Caco-2 (cell line): ENCODE measurements around the gene AGPAT2. TPM values are rescaled to one million over a fixed set of nuclear protein-coding genes. Genes with fewer than 3 reads are reported as not detected.
A peak's percentile ranks its signal among the peaks of the same experiment; 100 is the strongest.

Experiments used
- Bru-seq: library from RNA; stranded (reverse); fragments of 400-500 nt; gene quantifications from one replicate; lab custom pipeline; 2021; lab: Mats Ljungman, UMichigan
- BruChase-seq, 2 experiments: library from RNA; stranded (reverse); fragments of 400-500 nt; gene quantifications; one replicate each; lab custom pipeline; 2021; lab: Mats Ljungman, UMichigan
- BruUV-seq: library from RNA; stranded (reverse); fragments of 400-500 nt; replicated peaks from 2 replicates; lab custom pipeline; 2021; lab: Mats Ljungman, UMichigan
- CTCF ChIA-PET: fragments of 300-600 bp; sonication (Branson Sonifier 250); formaldehyde crosslinking; loops from one replicate; lab custom pipeline; 2022; ENCODE audit warnings: antibody characterized with exemption; lab: Charles Lee
- POLR2A ChIA-PET: fragments of 300-600 bp; sonication (Branson Sonifier 250); formaldehyde crosslinking; loops from one replicate; lab custom pipeline; 2022; ENCODE audit warnings: antibody characterized with exemption; lab: Charles Lee
- DNase-seq, 2 experiments: peaks; one replicate each; pipeline versions ENCODE4 v3.0.0 to v3.0.0-alpha.2; 2020 to 2022
- H3K27me3 ChIP-seq: replicated peaks from 2 replicates; pipeline ENCODE4 v1.6.0; 2011; ENCODE audit warnings: low read length; ENCODE audit not compliant: control insufficient read depth, insufficient read depth
- H3K36me3 ChIP-seq: 2 replicates; pipeline ENCODE4 v1.5.1; 2011; ENCODE audit warnings: low read length; ENCODE audit not compliant: control insufficient read depth, insufficient read depth
- H3K4me1 ChIP-seq: fragments of 250-450 bp; sonication (Bioruptor Pico); 2 replicates; pipeline ENCODE4 v1.5.1; 2020; ENCODE audit warnings: mild to moderate bottlenecking
- H3K4me3 ChIP-seq: 2 replicates; pipeline ENCODE4 v1.5.1; 2011; ENCODE audit warnings: low read depth, mild to moderate bottlenecking, control low read depth, low read length
- H3K9me3 ChIP-seq: fragments of 250-450 bp; sonication (Bioruptor Pico); 2 replicates; pipeline ENCODE4 v1.5.1; 2020; ENCODE audit warnings: mild to moderate bottlenecking, moderate library complexity
- H3K27ac Mint-ChIP-seq: one replicate; pipeline ENCODE4 v1.8.0; 2022; ENCODE audit warnings: mixed read lengths; ENCODE audit not compliant: unreplicated experiment
- H3K27me3 Mint-ChIP-seq: one replicate; pipeline ENCODE4 v1.8.0; 2022; ENCODE audit warnings: mixed read lengths; ENCODE audit not compliant: insufficient read depth, unreplicated experiment
- H3K36me3 Mint-ChIP-seq: one replicate; pipeline ENCODE4 v1.8.0; 2022; ENCODE audit warnings: mild to moderate bottlenecking, mixed read lengths; ENCODE audit not compliant: insufficient read depth, unreplicated experiment
- H3K4me1 Mint-ChIP-seq: one replicate; pipeline ENCODE4 v1.8.0; 2022; ENCODE audit warnings: low read depth, mixed read lengths; ENCODE audit not compliant: unreplicated experiment
- H3K4me3 Mint-ChIP-seq: one replicate; pipeline ENCODE4 v1.8.0; 2022; ENCODE audit warnings: mild to moderate bottlenecking, moderate library complexity, mixed read lengths; ENCODE audit not compliant: unreplicated experiment
- H3K9me3 Mint-ChIP-seq: one replicate; pipeline ENCODE4 v1.8.0; 2022; ENCODE audit warnings: mixed read lengths; ENCODE audit not compliant: unreplicated experiment
- CTCF ChIP-seq, 2 experiments: fragments of 200-600 bp in 1 of 2; IDR thresholded peaks; 1 replicate in 1 of 2; 2 replicates in 1 of 2; pipeline versions ENCODE4 v1.5.1 to v1.8.0; 2011 to 2022; ENCODE audit warnings: antibody characterized with exemption in 1 of 2, control low read depth in 1 of 2, inconsistent platforms in 1 of 2, low read depth in 1 of 2, low read length in 1 of 2, mild to moderate bottlenecking in 1 of 2, moderate library complexity in 1 of 2; ENCODE audit not compliant: insufficient read depth in 1 of 2, severe bottlenecking in 1 of 2, unreplicated experiment in 1 of 2
- intact Hi-C: fragments of 100-400 bp; cut with micrococcal nuclease; formaldehyde crosslinking; loops from one replicate; pipeline ENCODE4 v1.10.0; 2022; ENCODE audit not compliant: unreplicated experiment
- long read RNA-seq: library from polyadenylated mRNA; stranded (forward); transcript quantifications from one replicate; pipeline ENCODE4 v2.0.0, GENCODE V29; 2022
- total RNA-seq: library from RNA; stranded (reverse); gene quantifications from 2 replicates; pipeline ENCODE4 v1.2.3, GENCODE V29; 2022

AGPAT2 gene
- total RNA-seq (68.7 and 77.1 TPM in 2 replicates), Bru-seq, nascent RNA (percentile 58 among the genes with signal in this experiment), BruChase-seq, experiment 1, labeled RNA remaining after a 2-hour chase (percentile 60 among the genes with signal in this experiment), BruChase-seq, experiment 2, labeled RNA remaining after a 6-hour chase (percentile 74 among the genes with signal in this experiment)
- long read RNA-seq, transcript AGPAT2-202 (6 exons, 1,512 nt), result major isoform, 378 of 423 reads
- long read RNA-seq, transcript AGPAT2-201 (5 exons, 1,391 nt), result minor isoform, 27 of 423 reads
- long read RNA-seq, partial matches to known transcripts, result 2 of 423 reads
- long read RNA-seq, other reads (novel, unspliced or antisense), result 14 of 423 reads

GRCh38 chr9:136686794-136687711, at the start of gene AGPAT2:
Gene AGPAT2 (minus strand): TSS chr9:136687457. CDS start chr9:136687357, 100 bp downstream.
- Histone ChIP-seq H3K4me1 (peaks cover 34% of the 10 kb centered on the region), H3K4me3 (peak within 1 kb of the TSS; percentile 71), H3K27me3 (no peaks in the 10 kb centered on the region), H3K9me3 (no peaks in the 10 kb centered on the region), H3K36me3 (no peaks in the 10 kb centered on the region)
- TF ChIP-seq CTCF (IDR thresholded peaks at IDR 0.05; ENCODE audit: insufficient read depth in 1 of 2, low read depth in 1 of 2, low read length in 1 of 2, severe bottlenecking in 1 of 2, unreplicated experiment in 1 of 2), result no peak
- Mint-ChIP-seq H3K9me3 (no peaks in the 10 kb centered on the region), H3K4me3 (peak within 1 kb of the TSS; percentile 79), H3K4me1 (no peaks in the 10 kb centered on the region), H3K27me3 (no peaks in the 10 kb centered on the region), H3K36me3 (no peaks in the 10 kb centered on the region), H3K27ac (peak within 1 kb of the TSS; percentile 66)
- ChIA-PET CTCF (interaction anchor here (0.9 to 1.0 kb wide), 2 partner anchors 8 to 11 kb away, joined by 3 read pairs; no protein-coding TSS in a partner anchor), POLR2A (interaction anchor here (0.6 kb wide), 1 partner anchor 11 kb away, joined by 4 read pairs; no protein-coding TSS in a partner anchor)
- peak; percentile 83 for DNase-seq
- intact Hi-C loops, result loop anchor here (1.0 kb wide), 1 partner anchor 11 kb away; no protein-coding TSS in a partner anchor
- BruUV-seq, result no TSS peak

- BruUV-seq, result no TSS peak
- peaks cover 6% of the 10 kb centered on the region for H3K36me3 Mint-ChIP-seq
- ChIA-PET CTCF (no interaction called here), POLR2A (no interaction called here)
- Histone ChIP-seq H3K4me1 (no peaks in the 10 kb centered on the region), H3K36me3 (no peaks in the 10 kb centered on the region), H3K9me3 (no peaks in the 10 kb centered on the region), H3K27me3 (no peaks in the 10 kb centered on the region), H3K4me3 (no peak overlapping the region)
- H3K4me3 Mint-ChIP-seq, result no peak overlapping the region
- no peaks in the 10 kb centered on the region for H3K4me1 Mint-ChIP-seq
- no peak for DNase-seq
- intact Hi-C loops, result no loop called here
- H3K9me3 Mint-ChIP-seq, result no peaks in the 10 kb centered on the region
- TF ChIP-seq CTCF (IDR thresholded peaks at IDR 0.05; ENCODE audit: insufficient read depth in 1 of 2, low read depth in 1 of 2, low read length in 1 of 2, severe bottlenecking in 1 of 2, unreplicated experiment in 1 of 2), result no peak
- no peaks in the 10 kb centered on the region for H3K27me3 Mint-ChIP-seq
- H3K27ac Mint-ChIP-seq, result no peak overlapping the region
Observed at GRCh38 chr9:136735812-136736480, 48.7 kb upstream of the AGPAT2 start.
